Neuronal stem cell (in vitro differentiated cells): ENCODE data around the gene UBE3D.

Experiments used
- DNase-seq: peaks from one replicate; pipeline ENCODE4 v3.0.0-alpha.2; 2013; ENCODE audit warnings: low spot score
- H2AFZ ChIP-seq: one replicate; pipeline ENCODE4 v1.6.1; 2013; ENCODE audit warnings: mild to moderate bottlenecking, low read length, inconsistent platforms
- H2AK5ac ChIP-seq: 2 replicates; pipeline ENCODE4 v1.6.1; 2013; ENCODE audit warnings: low read depth, mild to moderate bottlenecking, inconsistent platforms, low read length, moderate library complexity, mixed read lengths
- H2BK120ac ChIP-seq: 2 replicates; pipeline ENCODE4 v1.6.1; 2013; ENCODE audit warnings: low read depth, mild to moderate bottlenecking, inconsistent platforms, low read length, moderate library complexity, mixed read lengths
- H2BK12ac ChIP-seq: one replicate; pipeline ENCODE4 v1.6.1; 2013; ENCODE audit warnings: low read length, inconsistent platforms
- H2BK15ac ChIP-seq: 2 replicates; pipeline ENCODE4 v1.6.1; 2013; ENCODE audit warnings: mild to moderate bottlenecking, low read length, inconsistent platforms, mixed read lengths
- H2BK5ac ChIP-seq: one replicate; pipeline ENCODE4 v1.6.1; 2013; ENCODE audit warnings: inconsistent platforms, mild to moderate bottlenecking, low read length, moderate library complexity
- H3K14ac ChIP-seq: one replicate; pipeline ENCODE4 v1.6.1; 2013; ENCODE audit warnings: low read length, inconsistent platforms
- H3K18ac ChIP-seq: 2 replicates; pipeline ENCODE4 v1.6.1; 2013; ENCODE audit warnings: low read length, inconsistent platforms
- H3K23ac ChIP-seq: 2 replicates; pipeline ENCODE4 v1.6.1; 2013; ENCODE audit warnings: low read depth, mild to moderate bottlenecking, mixed read lengths, low read length, inconsistent platforms; ENCODE audit not compliant: poor library complexity
- H3K27ac ChIP-seq: replicated peaks from 3 replicates; pipeline ENCODE4 v1.5.1; 2013; ENCODE audit warnings: low read length, inconsistent platforms
- H3K27me3 ChIP-seq, 3 experiments: 2 replicates each; pipeline ENCODE4 v1.6.1; 2013; ENCODE audit warnings: low read length in 3 of 3, mild to moderate bottlenecking in 2 of 3, inconsistent platforms in 1 of 3, low read depth in 1 of 3, mixed read lengths in 1 of 3, moderate library complexity in 1 of 3; ENCODE audit not compliant: control insufficient read depth in 3 of 3, insufficient read depth in 3 of 3
- H3K36me3 ChIP-seq, 2 donors: replicated peaks in 1 of 2; 2 replicates each; pipeline ENCODE4 v1.6.1; 2013; ENCODE audit warnings: low read length in 2 of 2; ENCODE audit not compliant: control insufficient read depth in 2 of 2, insufficient read depth in 2 of 2
- H3K4ac ChIP-seq: 2 replicates; pipeline ENCODE4 v1.6.1; 2013; ENCODE audit warnings: inconsistent platforms, mild to moderate bottlenecking, low read length, moderate library complexity
- H3K4me1 ChIP-seq, 2 donors: 1 replicate in 1 of 2; 2 replicates in 1 of 2; pipeline ENCODE4 v1.6.1; 2013; ENCODE audit warnings: low read length in 2 of 2, low read depth in 1 of 2; ENCODE audit not compliant: control insufficient read depth in 2 of 2, insufficient read depth in 1 of 2
- H3K4me2 ChIP-seq: one replicate; pipeline ENCODE4 v1.6.1; 2013; ENCODE audit warnings: mild to moderate bottlenecking, low read length, inconsistent platforms; ENCODE audit not compliant: insufficient read depth, poor library complexity, severe bottlenecking
- H3K4me3 ChIP-seq, 2 donors: 2 replicates each; pipeline ENCODE4 v1.5.1; 2013; ENCODE audit warnings: low read length in 2 of 2, mild to moderate bottlenecking in 2 of 2, inconsistent platforms in 1 of 2, moderate library complexity in 1 of 2
- H3K79me1 ChIP-seq: one replicate; pipeline ENCODE4 v1.6.1; 2013; ENCODE audit warnings: low read depth, mild to moderate bottlenecking, inconsistent platforms, low read length, moderate library complexity
- H3K9ac ChIP-seq: one replicate; pipeline ENCODE4 v1.6.1; 2013; ENCODE audit warnings: mild to moderate bottlenecking, low read depth, low read length, inconsistent platforms; ENCODE audit not compliant: poor library complexity
- H3K9me3 ChIP-seq, 2 donors: replicated peaks in 1 of 2; 2 replicates each; pipeline versions ENCODE3 to v1.6.1; 2013; ENCODE audit warnings: low read length in 2 of 2, mild to moderate bottlenecking in 2 of 2, inconsistent platforms in 1 of 2, low read depth in 1 of 2, mixed read lengths in 1 of 2, moderate library complexity in 1 of 2; ENCODE audit not compliant: control insufficient read depth in 2 of 2, insufficient read depth in 1 of 2
- H4K8ac ChIP-seq: one replicate; pipeline ENCODE4 v1.6.1; 2013; ENCODE audit warnings: low read depth, mild to moderate bottlenecking, inconsistent platforms, low read length, moderate library complexity
- H4K91ac ChIP-seq: one replicate; pipeline ENCODE4 v1.6.1; 2013; ENCODE audit warnings: low read length, low read depth, mild to moderate bottlenecking, inconsistent platforms; ENCODE audit not compliant: poor library complexity
- WGBS, 2 donors: extraction: QIAGEN DNeasy Blood & Tissue Kit; methylation state at CpG; one replicate each; pipeline ENCODE4 v1.1.7; 2013; ENCODE audit warnings: missing lambda C conversion rate in 2 of 2, mixed read lengths in 1 of 2; ENCODE audit not compliant: insufficient read length in 2 of 2, insufficient replicate concordance in 1 of 2; ENCODE audit errors: extremely low coverage in 2 of 2; 5-methylcytosine and 5-hydroxymethylcytosine counted together

Gene UBE3D

GRCh38 chr6:83092756-83093399 is 27.2 kb upstream of the UBE3D start:
- no peaks in the 10 kb centered on the region for H3K9me3 ChIP-seq
- H3K4me2 ChIP-seq = no peak overlapping the region
- H3K4me1 ChIP-seq = no peaks in the 10 kb centered on the region
- no peaks in the 10 kb centered on the region for H3K36me3 ChIP-seq
- no peak overlapping the region for H3K27ac ChIP-seq
- H3K4ac ChIP-seq = no peak overlapping the region
- H3K79me1 ChIP-seq = no peaks in the 10 kb centered on the region
- H2BK120ac ChIP-seq = no peak overlapping the region
- no peak for DNase-seq
- no peak overlapping the region for H3K9ac ChIP-seq
- H2BK12ac ChIP-seq = no peak overlapping the region
- no peak overlapping the region for H4K91ac ChIP-seq
- H3K23ac ChIP-seq = no peak overlapping the region
- H2AFZ ChIP-seq = no peak overlapping the region
- no CpG with 5 or more reads among the region's 3 CpGs for WGBS, 2 donors
- H3K27me3 ChIP-seq = no peaks in the 10 kb centered on the region
- no peak overlapping the region for H3K18ac ChIP-seq
- H3K4me3 ChIP-seq = no peak overlapping the region
- H2BK5ac ChIP-seq = no peak overlapping the region
- no peak overlapping the region for H2BK15ac ChIP-seq
- H2AK5ac ChIP-seq = no peak overlapping the region
- no peak overlapping the region for H4K8ac ChIP-seq
- H3K14ac ChIP-seq = no peak overlapping the region

- Histone ChIP-seq H2BK12ac (no peak overlapping the region), H3K4me2 (no peak overlapping the region), H3K4me1 (no peaks in the 10 kb centered on the region), H3K18ac (no peak overlapping the region), H3K9ac (no peak overlapping the region), H2AK5ac (no peak overlapping the region), H2AFZ (no peak overlapping the region), H4K91ac (no peak overlapping the region), H3K23ac (no peak overlapping the region), H3K4ac (no peak overlapping the region), H4K8ac (no peak overlapping the region), H2BK5ac (no peak overlapping the region), H3K27me3 (no peaks in the 10 kb centered on the region), H3K79me1 (no peaks in the 10 kb centered on the region), H3K4me3 (no peak overlapping the region), H3K36me3 (no peaks in the 10 kb centered on the region), H3K14ac (no peak overlapping the region), H2BK120ac (no peak overlapping the region), H3K9me3 (no peaks in the 10 kb centered on the region), H3K27ac (no peak overlapping the region), H2BK15ac (no peak overlapping the region)
- no peak for DNase-seq
- no CpG with 5 or more reads among the region's 2 CpGs for WGBS, 2 donors
These were observed 21.1 kb upstream of the UBE3D start for GRCh38 chr6:83086751-83087150.

- H3K4me1 ChIP-seq = no peaks in the 10 kb centered on the region
- no peak overlapping the region for H2BK12ac ChIP-seq
- H3K36me3 ChIP-seq = no peaks in the 10 kb centered on the region
- no peaks in the 10 kb centered on the region for H3K79me1 ChIP-seq
- no peak overlapping the region for H3K9ac ChIP-seq
- no peak overlapping the region for H3K14ac ChIP-seq
- no peak overlapping the region for H2BK15ac ChIP-seq
- no peak overlapping the region for H2AFZ ChIP-seq
- no peak overlapping the region for H3K4me2 ChIP-seq
- no peak overlapping the region for H3K23ac ChIP-seq
- no peak overlapping the region for H2AK5ac ChIP-seq
- H3K27me3 ChIP-seq = no peaks in the 10 kb centered on the region
- H4K91ac ChIP-seq = no peak overlapping the region
- H3K18ac ChIP-seq = no peak overlapping the region
- no peaks in the 10 kb centered on the region for H3K9me3 ChIP-seq
- DNase-seq = no peak
- no CpG with 5 or more reads among the region's 1 CpG for WGBS, 2 donors
- H2BK5ac ChIP-seq = no peak overlapping the region
- H3K4me3 ChIP-seq = no peak overlapping the region
- no peak overlapping the region for H4K8ac ChIP-seq
- no peak overlapping the region for H3K27ac ChIP-seq
- H3K4ac ChIP-seq = no peak overlapping the region
- H2BK120ac ChIP-seq = no peak overlapping the region
These were observed 17.8 kb upstream of the UBE3D start for GRCh38 chr6:83083476-83083875.

- no peak overlapping the region for H4K91ac ChIP-seq
- no peak overlapping the region for H4K8ac ChIP-seq
- peaks cover 0 to 3% of the 10 kb centered on the region in 2 donors for H3K4me1 ChIP-seq
- no peak overlapping the region for H3K14ac ChIP-seq
- no peaks in the 10 kb centered on the region for H3K9me3 ChIP-seq
- no peaks in the 10 kb centered on the region for H3K36me3 ChIP-seq
- no peak overlapping the region for H3K4me3 ChIP-seq
- no peaks in the 10 kb centered on the region for H3K79me1 ChIP-seq
- H3K18ac ChIP-seq = no peak overlapping the region
- no peak overlapping the region for H3K9ac ChIP-seq
- DNase-seq = no peak
- no peak overlapping the region for H2BK12ac ChIP-seq
- no peak overlapping the region for H2BK120ac ChIP-seq
- no peak overlapping the region for H2BK5ac ChIP-seq
- no peak overlapping the region for H2BK15ac ChIP-seq
- H3K4me2 ChIP-seq = no peak overlapping the region
- no peak overlapping the region for H3K27ac ChIP-seq
- no peaks in the 10 kb centered on the region for H3K27me3 ChIP-seq
- H3K4ac ChIP-seq = no peak overlapping the region
- no peak overlapping the region for H2AK5ac ChIP-seq
- no peak overlapping the region for H2AFZ ChIP-seq
- H3K23ac ChIP-seq = no peak overlapping the region
- WGBS, 2 donors = no CpG with 5 or more reads among the region's 1 CpG
These were observed 8.0 kb upstream of the UBE3D start for GRCh38 chr6:83073615-83074014.
